IMR-90 (cell line): Measurements from ENCODE around the gene CBX8. TPM values are rescaled to one million over a fixed set of nuclear protein-coding genes. Genes with fewer than 3 reads are reported as not detected.

Source experiments
- ATAC-seq: fragments of 200-7000 bp; cut with Tn5 transposase; 2 replicates; pipeline ENCODE4 v1.9.1; 2020; ENCODE audit warnings: low read depth, mild to moderate bottlenecking, moderate library complexity
- BruUV-seq: library from RNA; stranded (reverse); fragments of 400-500 nt; replicated peaks from 2 replicates; lab custom pipeline; 2021; lab: Mats Ljungman, UMichigan
- CTCF ChIA-PET: fragments of 300-600 bp; formaldehyde crosslinking; extraction: SDS; loops from one replicate; lab custom pipeline; 2021; ENCODE audit warnings: antibody characterized with exemption; lab: Yijun Ruan, JAX
- POLR2A ChIA-PET: fragments of 300-600 bp; sonication (Branson Sonifier 250); formaldehyde crosslinking; loops from one replicate; lab custom pipeline; 2022; ENCODE audit warnings: antibody characterized with exemption; ENCODE audit not compliant: unreplicated experiment; lab: Charles Lee
- DNase-seq: peaks from one replicate; pipeline ENCODE4 v3.0.0; 2013
- H2AFZ ChIP-seq: replicated peaks from 2 replicates; pipeline ENCODE3; 2013; ENCODE audit warnings: low read length, mild to moderate bottlenecking; ENCODE audit not compliant: poor library complexity
- H2AK5ac ChIP-seq: 2 replicates; pipeline ENCODE4 v1.6.1; 2013; ENCODE audit warnings: low read depth, low read length, inconsistent platforms
- H2AK9ac ChIP-seq: replicated peaks from 2 replicates; pipeline ENCODE3; 2013; ENCODE audit warnings: mild to moderate bottlenecking, low read depth, low read length, moderate library complexity; ENCODE audit not compliant: poor library complexity
- H2BK120ac ChIP-seq: 2 replicates; pipeline ENCODE4 v1.6.1; 2013; ENCODE audit warnings: low read depth, low read length, inconsistent platforms
- H2BK15ac ChIP-seq: 3 replicates; pipeline ENCODE4 v1.6.1; 2013; ENCODE audit warnings: low read depth, low read length, inconsistent platforms
- H2BK20ac ChIP-seq: 2 replicates; pipeline ENCODE4 v1.6.1; 2013; ENCODE audit warnings: low read depth, mild to moderate bottlenecking, inconsistent platforms, low read length, moderate library complexity
- H2BK5ac ChIP-seq: 2 replicates; pipeline ENCODE4 v1.6.1; 2013; ENCODE audit warnings: mild to moderate bottlenecking, low read depth, low read length, inconsistent platforms; ENCODE audit not compliant: poor library complexity, severe bottlenecking
- H3K14ac ChIP-seq: replicated peaks from 2 replicates; pipeline ENCODE4 v1.6.1; 2013; ENCODE audit warnings: low read depth, low read length, inconsistent platforms
- H3K18ac ChIP-seq: 2 replicates; pipeline ENCODE4 v1.6.1; 2013; ENCODE audit warnings: low read depth, low read length, control low read depth
- H3K23ac ChIP-seq: 2 replicates; pipeline ENCODE4 v1.6.1; 2013; ENCODE audit warnings: low read depth, low read length, inconsistent platforms
- H3K27ac ChIP-seq: 2 replicates; pipeline ENCODE4 v1.5.1; 2013; ENCODE audit warnings: mild to moderate bottlenecking, control low read depth, low read length; ENCODE audit not compliant: insufficient read depth
- H3K27me3 ChIP-seq: 2 replicates; pipeline ENCODE4 v1.6.1; 2013; ENCODE audit warnings: low read length; ENCODE audit not compliant: control insufficient read depth, insufficient read depth
- H3K36me3 ChIP-seq: 2 replicates; pipeline ENCODE4 v1.6.1; 2013; ENCODE audit warnings: low read length, mixed read lengths; ENCODE audit not compliant: control insufficient read depth, insufficient read depth
- H3K4ac ChIP-seq: 2 replicates; pipeline ENCODE4 v1.6.1; 2013; ENCODE audit warnings: low read depth, low read length, inconsistent platforms
- H3K4me1 ChIP-seq: 2 replicates; pipeline ENCODE4 v1.6.1; 2013; ENCODE audit warnings: low read length, mixed read lengths; ENCODE audit not compliant: control insufficient read depth, insufficient read depth
- H3K4me2 ChIP-seq: 2 replicates; pipeline ENCODE4 v1.6.1; 2013; ENCODE audit warnings: low read depth, mild to moderate bottlenecking, control low read depth, low read length, moderate library complexity
- H3K4me3 ChIP-seq: 2 replicates; pipeline ENCODE4 v1.5.1; 2013; ENCODE audit warnings: low read depth, mild to moderate bottlenecking, control low read depth, low read length, moderate library complexity; ENCODE audit not compliant: insufficient read depth
- H3K56ac ChIP-seq: 2 replicates; pipeline ENCODE4 v1.6.1; 2013; ENCODE audit warnings: low read length, inconsistent platforms; ENCODE audit not compliant: insufficient read depth; ENCODE audit errors: extremely low read depth
- H3K79me1 ChIP-seq, 2 experiments: 2 replicates each; pipeline ENCODE4 v1.6.1; 2013; ENCODE audit warnings: low read length in 2 of 2, inconsistent platforms in 1 of 2, low read depth in 1 of 2
- H3K9ac ChIP-seq: 2 replicates; pipeline ENCODE4 v1.6.1; 2013; ENCODE audit warnings: low read depth, low read length, control low read depth
- H3K9me1 ChIP-seq: 2 replicates; pipeline ENCODE4 v1.6.1; 2013; ENCODE audit warnings: low read length, inconsistent platforms; ENCODE audit not compliant: insufficient read depth
- H3K9me3 ChIP-seq: 2 replicates; pipeline ENCODE4 v1.6.1; 2013; ENCODE audit warnings: low read length; ENCODE audit not compliant: control insufficient read depth, insufficient read depth
- H4K20me1 ChIP-seq: 2 replicates; pipeline ENCODE4 v1.6.1; 2013; ENCODE audit warnings: low read length, inconsistent platforms; ENCODE audit not compliant: insufficient read depth
- H4K5ac ChIP-seq: 2 replicates; pipeline ENCODE4 v1.6.1; 2013; ENCODE audit warnings: mild to moderate bottlenecking, low read depth, low read length, control low read depth
- H4K8ac ChIP-seq, 2 experiments: 2 replicates each; pipeline ENCODE4 v1.6.1; 2013; ENCODE audit warnings: low read depth in 2 of 2, low read length in 2 of 2, control low read depth in 1 of 2, inconsistent platforms in 1 of 2
- H4K91ac ChIP-seq: 2 replicates; pipeline ENCODE4 v1.6.1; 2013; ENCODE audit warnings: low read depth, low read length, inconsistent platforms; ENCODE audit not compliant: insufficient read depth
- SMC3 ChIP-seq: fragments of 150-350 bp; IDR thresholded peaks from 2 replicates; pipeline ENCODE4 v1.6.1; 2016; ENCODE audit warnings: low read depth, mild to moderate bottlenecking, antibody characterized with exemption, low read length, moderate library complexity
- WGBS, 2 experiments: methylation state at CpG; one replicate each; pipeline versions ENCODE4 v1.1.5 to v1.1.7; 2013; ENCODE audit warnings: missing lambda C conversion rate in 2 of 2; ENCODE audit not compliant: insufficient read length in 1 of 2; ENCODE audit errors: extremely low coverage in 2 of 2; 5-methylcytosine and 5-hydroxymethylcytosine counted together
- dilution Hi-C: fragments of 300-500 bp; cut with HindIII; formaldehyde crosslinking; loops from one replicate; pipeline ENCODE4 v1.14.3; 2018; ENCODE audit warnings: low sequenced_read_pairs; ENCODE audit not compliant: unreplicated experiment
- in situ Hi-C: fragments of 300-500 bp; cut with MboI; formaldehyde crosslinking; loops from 3 replicates; pipeline ENCODE4 v1.14.3; 2019; ENCODE audit warnings: low sequenced_read_pairs, inconsistent platforms, mixed read lengths
- intact Hi-C: fragments of 100-400 bp; cut with micrococcal nuclease; formaldehyde crosslinking; loops from 2 replicates; pipeline ENCODE4 v1.10.0; 2022
- polyA plus RNA-seq, 3 experiments: library from polyadenylated mRNA; depleted of rRNA; stranded (reverse); fragments of >200 nt; gene quantifications; 2 replicates each; pipeline ENCODE4 v1.2.3, GENCODE V29; 2012; ENCODE audit warnings: low replicate concordance in 1 of 3
- total RNA-seq: library from RNA; depleted of rRNA; stranded (reverse); fragments of >200 nt; gene quantifications from 2 replicates; pipeline ENCODE4 v1.2.3, GENCODE V29; 2012

CBX8 gene
- total and polyA plus RNA-seq, 2 of the 4 experiments (the other 2 are of a cell fraction), result 3.2 to 5.4 TPM

GRCh38 chr17:79786930-79787643, 9.8 kb downstream of the CBX8 start:
- no peak overlapping the region for H3K4me2 ChIP-seq
- H3K56ac ChIP-seq, result no peak overlapping the region
- no peak overlapping the region for H3K23ac ChIP-seq
- H2AFZ ChIP-seq, result no peak overlapping the region
- ATAC-seq, result no peak
- H2BK20ac ChIP-seq, result no peak overlapping the region
- 0 out of 2 replicates have a peak, but pooled peaks cover 5% of the 10 kb centered on the region for H4K20me1 ChIP-seq
- no peak overlapping the region for H2BK15ac ChIP-seq
- ChIA-PET POLR2A (no interaction called here), CTCF (no interaction called here)
- intact Hi-C loops, result no loop called here
- no peak for TF ChIP-seq SMC3
- no peaks in the 10 kb centered on the region for H3K9me3 ChIP-seq
- no peak overlapping the region for H2AK9ac ChIP-seq
- H2BK5ac ChIP-seq, result no peak overlapping the region
- H4K5ac ChIP-seq, result no peak overlapping the region
- H3K9me1 ChIP-seq, result no peaks in the 10 kb centered on the region
- H3K4me3 ChIP-seq, result no peak overlapping the region
- no peak overlapping the region for H3K27ac ChIP-seq
- peaks cover 4% of the 10 kb centered on the region for H3K36me3 ChIP-seq
- H4K91ac ChIP-seq, result no peak overlapping the region
- no peak for DNase-seq
- no peaks in the 10 kb centered on the region for H3K79me1 ChIP-seq
- H2AK5ac ChIP-seq, result no peak overlapping the region
- dilution Hi-C loops, result no loop called here
- no CpG with 5 or more reads among the region's 12 CpGs for WGBS, 2 experiments
- H3K4me1 ChIP-seq, result no peaks in the 10 kb centered on the region; the same call in 1 of the 2 replicates
- in situ Hi-C loops, result loop anchor here (10.0 kb wide), 1 partner anchor 128 kb away; no protein-coding TSS in a partner anchor
- no peak overlapping the region for H3K18ac ChIP-seq
- H3K14ac ChIP-seq, result no peak overlapping the region
- BruUV-seq, result no TSS peak
- H3K9ac ChIP-seq, result no peak overlapping the region
- peaks cover 37% of the 10 kb centered on the region for H3K27me3 ChIP-seq
- no peak overlapping the region for H2BK120ac ChIP-seq
- no peak overlapping the region for H3K4ac ChIP-seq
- H4K8ac ChIP-seq, result no peak overlapping the region
